ENCODE data around the gene BRIP1. TPM values are rescaled to one million over a fixed set of nuclear protein-coding genes. Genes with fewer than 3 reads are reported as not detected.
"Not testable (repeated sequence)": the region's sequence is repeated elsewhere in the genome, so short reads cannot be mapped to it uniquely, and the experiment has no call there.

The BRIP1 gene
- total and polyA plus RNA-seq, 2 experiments from 2014 or later = 2.2 to 4.0 TPM

DNA sequence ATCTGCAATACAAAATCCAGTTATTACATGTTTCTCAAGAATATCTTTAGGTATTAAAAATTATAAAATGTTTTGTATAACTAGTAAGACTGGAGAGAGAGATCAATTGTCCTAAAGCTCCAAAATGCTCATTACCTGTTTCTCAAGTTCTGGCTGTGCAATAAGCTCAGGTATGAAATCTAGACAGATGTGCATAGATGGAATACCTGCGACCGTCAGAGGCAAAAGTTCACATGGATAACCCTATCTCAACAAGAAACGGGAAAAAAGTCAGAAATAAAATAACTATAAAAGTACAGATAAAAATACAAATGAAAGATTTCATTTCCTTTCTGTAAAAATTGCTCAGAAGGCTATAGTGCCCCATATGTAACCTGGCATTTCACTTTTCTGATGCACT, 5.8 kb upstream of the BRIP1 start:
- H3K27ac ChIP-seq = no peak overlapping the region
- no peaks in the 10 kb centered on the region for H3K79me2 ChIP-seq (ENCODE audit: insufficient read depth)
- WGBS, 2 experiments (ENCODE audit: low coverage in 1 of 2, low lambda C conversion rate in 2 of 2, missing lambda C conversion rate in 2 of 2) = 95 to 99% methylated on average over 3 of the region's 3 CpGs
- H3K4me3 ChIP-seq = no peak overlapping the region
- in situ Hi-C loops (cut with MboI) = no loop called here
- peaks cover 18% of the 10 kb centered on the region; the same call in 1 of the 2 replicates for H3K36me3 ChIP-seq (ENCODE audit: low read depth)
- TF ChIP-seq EZH2phosphoT487 (IDR thresholded peaks at IDR 0.05; ENCODE audit: insufficient read depth, low read depth) (no peak), EZH2 (IDR thresholded peaks at IDR 0.05; ENCODE audit: insufficient read depth, poor library complexity, severe bottlenecking) (no peak)
- H3K27me3 ChIP-seq (replicated peaks; ENCODE audit: insufficient read depth) = no peaks in the 10 kb centered on the region
- no peaks in the 10 kb centered on the region for H4K20me1 ChIP-seq (ENCODE audit: insufficient read depth)
- peaks cover 4% of the 10 kb centered on the region for H3K4me1 ChIP-seq (ENCODE audit: insufficient read depth)
- H3F3A ChIP-seq (ENCODE audit: insufficient read depth) = peaks cover 4% of the 10 kb centered on the region; the same call in 1 of the 2 replicates
- no peak overlapping the region for H2AFZ ChIP-seq
- no peaks in the 10 kb centered on the region for H3K9me3 ChIP-seq (ENCODE audit: low read depth)
- H3K9me2 ChIP-seq (ENCODE audit: insufficient read depth) = no peaks in the 10 kb centered on the region
- no peak for DNase-seq
- no peak overlapping the region for H3K4me2 ChIP-seq (ENCODE audit: unreplicated experiment)
- no peak overlapping the region for H3K9ac ChIP-seq

DNA sequence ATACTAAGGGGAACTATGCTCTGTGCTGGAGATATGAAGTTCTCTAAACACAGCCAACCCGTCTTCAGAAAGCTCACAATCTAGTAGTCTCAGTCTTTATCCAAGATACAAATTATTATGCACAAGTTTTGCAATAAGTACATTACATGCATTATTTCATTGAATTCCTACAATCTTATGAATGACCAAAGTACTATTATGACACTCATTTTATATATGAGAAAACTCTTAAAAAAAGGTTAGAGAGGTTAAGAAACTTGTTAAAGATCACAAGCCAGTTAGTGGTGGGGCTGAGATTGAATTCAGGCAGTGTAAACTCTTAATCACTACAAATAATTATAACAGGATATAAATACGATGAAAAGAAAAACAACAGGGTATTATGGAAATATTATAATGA, 4.7 kb upstream of the BRIP1 start:
- no peak overlapping the region for H3K27ac ChIP-seq
- in situ Hi-C loops (cut with MboI) = no loop called here
- H3K9ac ChIP-seq = no peak overlapping the region
- TF ChIP-seq EZH2phosphoT487 (IDR thresholded peaks at IDR 0.05; ENCODE audit: insufficient read depth, low read depth) (no peak), EZH2 (IDR thresholded peaks at IDR 0.05; ENCODE audit: insufficient read depth, poor library complexity, severe bottlenecking) (no peak)
- H3K9me3 ChIP-seq (ENCODE audit: low read depth) = no peaks in the 10 kb centered on the region
- H3K9me2 ChIP-seq (ENCODE audit: insufficient read depth) = no peaks in the 10 kb centered on the region
- no peak overlapping the region for H3K4me3 ChIP-seq
- no peak overlapping the region for H2AFZ ChIP-seq
- no peak overlapping the region for H3K4me2 ChIP-seq (ENCODE audit: unreplicated experiment)
- H3K36me3 ChIP-seq (ENCODE audit: low read depth) = peaks cover 18% of the 10 kb centered on the region; the same call in 1 of the 2 replicates
- no peaks in the 10 kb centered on the region for H3K79me2 ChIP-seq (ENCODE audit: insufficient read depth)
- WGBS, 2 experiments (ENCODE audit: low coverage in 1 of 2, low lambda C conversion rate in 2 of 2, missing lambda C conversion rate in 2 of 2) = 95 to 99% methylated on average over 2 of the region's 2 CpGs
- peaks cover 9% of the 10 kb centered on the region for H3F3A ChIP-seq (ENCODE audit: insufficient read depth)
- peaks cover 6% of the 10 kb centered on the region for H3K4me1 ChIP-seq (ENCODE audit: insufficient read depth)
- DNase-seq = no peak
- H4K20me1 ChIP-seq (ENCODE audit: insufficient read depth) = no peaks in the 10 kb centered on the region
- H3K27me3 ChIP-seq (replicated peaks; ENCODE audit: insufficient read depth) = no peaks in the 10 kb centered on the region

DNA sequence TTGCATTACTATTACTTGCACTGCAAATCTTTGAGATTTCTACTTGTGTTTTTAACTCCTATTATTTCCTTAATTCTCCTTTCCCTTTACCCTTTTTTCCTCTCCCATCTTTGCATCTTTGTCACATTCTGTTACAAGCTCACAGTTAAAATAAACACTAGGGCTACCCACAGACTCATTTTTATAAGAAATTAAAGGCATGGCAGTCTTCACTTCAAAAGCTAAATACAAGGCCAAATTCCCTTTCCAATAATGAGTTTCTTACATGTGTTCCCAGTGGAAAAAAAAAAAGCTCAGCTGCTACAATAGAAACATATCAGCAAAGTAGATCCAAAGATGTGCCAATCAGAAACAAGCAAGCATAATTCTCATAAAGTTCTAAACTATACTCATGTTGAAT, 3.7 kb upstream of the BRIP1 start:
- Histone ChIP-seq H3K4me2 (ENCODE audit: unreplicated experiment) (no peak overlapping the region), H3K36me3 (ENCODE audit: low read depth) (peaks cover 18% of the 10 kb centered on the region; the same call in 1 of the 2 replicates), H3K27ac (no peak overlapping the region), H4K20me1 (ENCODE audit: insufficient read depth) (no peaks in the 10 kb centered on the region), H3K9me2 (ENCODE audit: insufficient read depth) (no peaks in the 10 kb centered on the region), H3K79me2 (ENCODE audit: insufficient read depth) (no peaks in the 10 kb centered on the region; the same call in 1 of the 2 replicates), H3K4me1 (ENCODE audit: insufficient read depth) (peaks cover 13% of the 10 kb centered on the region), H3K9ac (no peak overlapping the region), H3K27me3 (replicated peaks; ENCODE audit: insufficient read depth) (no peaks in the 10 kb centered on the region), H3K4me3 (no peak overlapping the region), H3F3A (ENCODE audit: insufficient read depth) (peaks cover 17% of the 10 kb centered on the region), H3K9me3 (ENCODE audit: low read depth) (no peaks in the 10 kb centered on the region), H2AFZ (no peak overlapping the region)
- DNase-seq = no peak
- TF ChIP-seq EZH2 (IDR thresholded peaks at IDR 0.05; ENCODE audit: insufficient read depth, poor library complexity, severe bottlenecking) = no peak
- TF ChIP-seq EZH2phosphoT487 (IDR thresholded peaks at IDR 0.05; ENCODE audit: insufficient read depth, low read depth) = no peak
- in situ Hi-C loops (cut with MboI) = no loop called here

DNA sequence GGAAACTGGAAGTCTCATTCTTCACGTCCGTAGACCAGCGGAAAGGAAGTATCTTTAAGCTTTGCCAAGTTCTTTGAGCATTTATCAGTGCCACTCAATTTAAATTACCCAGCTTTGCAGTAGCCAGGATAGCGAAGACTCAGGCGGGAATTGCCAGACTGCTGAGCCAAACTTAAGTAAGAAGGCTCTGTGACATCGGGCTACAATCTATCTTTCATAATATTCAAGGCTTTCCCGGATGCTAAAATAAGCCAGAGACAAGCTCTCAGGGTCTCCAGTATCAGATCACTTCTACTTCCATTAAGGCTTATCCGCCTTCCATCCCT, 436 bp upstream of the BRIP1 start:
- no peaks in the 10 kb centered on the region for H3K27me3 ChIP-seq (replicated peaks; ENCODE audit: insufficient read depth)
- H3K4me2 ChIP-seq (ENCODE audit: unreplicated experiment) = peak overlapping the region; percentile 96
- no peak for DNase-seq
- H3K9me2 ChIP-seq (ENCODE audit: insufficient read depth) = no peaks in the 10 kb centered on the region
- peaks cover 18% of the 10 kb centered on the region for H3K79me2 ChIP-seq (ENCODE audit: insufficient read depth)
- H3K36me3 ChIP-seq (ENCODE audit: low read depth) = peaks cover 1% of the 10 kb centered on the region; the same call in 1 of the 2 replicates
- peak overlapping the region; percentile 89 for H3K9ac ChIP-seq
- peaks cover 17% of the 10 kb centered on the region for H3F3A ChIP-seq (ENCODE audit: insufficient read depth)
- H3K27ac ChIP-seq = peak overlapping the region; percentile 78
- H4K20me1 ChIP-seq (ENCODE audit: insufficient read depth) = no peaks in the 10 kb centered on the region
- peaks cover 18% of the 10 kb centered on the region for H3K4me1 ChIP-seq (ENCODE audit: insufficient read depth)
- peak overlapping the region; percentile 95 for H2AFZ ChIP-seq
- TF ChIP-seq EZH2 (IDR thresholded peaks at IDR 0.05; ENCODE audit: insufficient read depth, poor library complexity, severe bottlenecking) (no peak), EZH2phosphoT487 (IDR thresholded peaks at IDR 0.05; ENCODE audit: insufficient read depth, low read depth) (no peak)
- H3K4me3 ChIP-seq = peak overlapping the region; percentile 97
- 1 to 2% methylated on average over 8 of the region's 8 CpGs for WGBS, 2 experiments (ENCODE audit: low coverage in 1 of 2, low lambda C conversion rate in 2 of 2, missing lambda C conversion rate in 2 of 2)
- in situ Hi-C loops (cut with MboI) = no loop called here
- H3K9me3 ChIP-seq (ENCODE audit: low read depth) = no peaks in the 10 kb centered on the region

DNA sequence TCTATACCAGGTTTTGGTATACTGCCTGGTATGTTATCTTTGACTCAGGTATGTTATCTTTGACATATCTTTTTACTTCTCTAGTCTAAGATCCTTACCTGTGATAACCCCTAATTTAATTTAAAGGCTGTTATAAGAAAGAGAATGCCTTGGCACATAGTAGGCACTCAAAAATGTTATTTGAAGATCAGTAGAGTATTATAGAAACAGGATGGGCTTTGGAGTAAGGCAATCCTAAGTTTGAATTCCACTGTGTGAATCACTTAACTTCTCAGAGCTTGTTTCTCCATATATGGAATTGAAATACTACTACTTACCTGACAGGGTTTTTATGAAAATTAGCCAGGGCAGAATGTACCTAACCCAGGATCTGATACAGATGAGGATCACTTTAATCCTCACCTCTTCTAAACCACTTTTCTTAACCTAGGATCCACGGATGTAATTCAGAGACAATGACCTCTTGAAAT, 1.2 kb downstream of the BRIP1 start:
- Histone ChIP-seq H3K27ac (peak overlapping the region; percentile 78), H3K9me3 (ENCODE audit: low read depth) (no peaks in the 10 kb centered on the region), H3K4me3 (peak overlapping the region; percentile 97), H3K79me2 (ENCODE audit: insufficient read depth) (peaks cover 18% of the 10 kb centered on the region), H3K4me1 (ENCODE audit: insufficient read depth) (peaks cover 18% of the 10 kb centered on the region), H2AFZ (peak overlapping the region; percentile 95), H3K4me2 (ENCODE audit: unreplicated experiment) (peak overlapping the region; percentile 96), H3K27me3 (replicated peaks; ENCODE audit: insufficient read depth) (no peaks in the 10 kb centered on the region), H3K36me3 (ENCODE audit: low read depth) (no peaks in the 10 kb centered on the region), H3K9me2 (ENCODE audit: insufficient read depth) (no peaks in the 10 kb centered on the region), H4K20me1 (ENCODE audit: insufficient read depth) (no peaks in the 10 kb centered on the region), H3F3A (ENCODE audit: insufficient read depth) (peaks cover 17% of the 10 kb centered on the region), H3K9ac (peak overlapping the region; percentile 89)
- WGBS, 2 experiments (ENCODE audit: low coverage in 1 of 2, low lambda C conversion rate in 2 of 2, missing lambda C conversion rate in 2 of 2) = 31 to 44% methylated on average over 1 of the region's 1 CpG
- peak; percentile 36 for DNase-seq
- in situ Hi-C loops (cut with MboI) = no loop called here
- no peak for TF ChIP-seq EZH2 (IDR thresholded peaks at IDR 0.05; ENCODE audit: insufficient read depth, poor library complexity, severe bottlenecking)
- TF ChIP-seq EZH2phosphoT487 (IDR thresholded peaks at IDR 0.05; ENCODE audit: insufficient read depth, low read depth) = no peak

DNA sequence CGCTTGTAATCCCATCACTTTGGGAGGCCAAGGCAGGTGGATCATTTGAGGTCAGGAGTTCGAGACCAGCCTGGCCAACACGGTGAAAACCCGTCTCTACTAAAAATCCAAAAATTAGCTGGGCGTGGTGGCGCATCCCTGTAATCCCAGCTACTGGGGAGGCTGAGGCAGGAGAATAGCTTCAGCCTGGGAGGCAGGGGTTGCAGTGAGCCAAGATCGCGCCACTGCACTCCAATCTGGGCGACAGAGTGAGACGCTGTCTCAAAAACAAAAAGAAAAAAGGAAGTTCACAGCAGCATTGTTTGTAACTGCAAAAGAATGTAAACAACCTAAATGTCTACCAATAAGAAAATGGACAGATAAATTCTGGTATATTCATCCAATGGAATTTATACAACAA, 2.9 kb downstream of the BRIP1 start:
- Histone ChIP-seq H3F3A (ENCODE audit: insufficient read depth) (peaks cover 17% of the 10 kb centered on the region), H3K79me2 (ENCODE audit: insufficient read depth) (peaks cover 18% of the 10 kb centered on the region), H2AFZ (peak overlapping the region; percentile 17; the same call in 1 of the 2 replicates), H3K4me1 (ENCODE audit: insufficient read depth) (peaks cover 18% of the 10 kb centered on the region)
- H3K9ac ChIP-seq; H3K4me3 ChIP-seq; H3K9me2 ChIP-seq (ENCODE audit: insufficient read depth); in situ Hi-C loops (cut with MboI); H3K27ac ChIP-seq; H3K36me3 ChIP-seq (ENCODE audit: low read depth); H3K9me3 ChIP-seq (ENCODE audit: low read depth); DNase-seq; H4K20me1 ChIP-seq (ENCODE audit: insufficient read depth); H3K27me3 ChIP-seq (replicated peaks; ENCODE audit: insufficient read depth); H3K4me2 ChIP-seq (ENCODE audit: unreplicated experiment): not testable (repeated sequence)
- 88% methylated on average over 10 of the region's 10 CpGs for WGBS, 2 experiments (ENCODE audit: low coverage in 1 of 2, low lambda C conversion rate in 2 of 2, missing lambda C conversion rate in 2 of 2)

Measured in GM23248 (cell line).